ENCODE results near the gene HOPX. TPM values are rescaled to one million over a fixed set of nuclear protein-coding genes. Genes with fewer than 3 reads are reported as not detected.

Gene HOPX
- total and polyA plus RNA-seq, 2 experiments from 2014 or later: not detected

- no peak for TF ChIP-seq REST (IDR thresholded peaks at IDR 0.05; ENCODE audit: unreplicated experiment)
- TF ChIP-seq ZNF114 (CRISPR knock-in tag; IDR thresholded peaks at IDR 0.05): no peak
- TF ChIP-seq, protein P1, sequence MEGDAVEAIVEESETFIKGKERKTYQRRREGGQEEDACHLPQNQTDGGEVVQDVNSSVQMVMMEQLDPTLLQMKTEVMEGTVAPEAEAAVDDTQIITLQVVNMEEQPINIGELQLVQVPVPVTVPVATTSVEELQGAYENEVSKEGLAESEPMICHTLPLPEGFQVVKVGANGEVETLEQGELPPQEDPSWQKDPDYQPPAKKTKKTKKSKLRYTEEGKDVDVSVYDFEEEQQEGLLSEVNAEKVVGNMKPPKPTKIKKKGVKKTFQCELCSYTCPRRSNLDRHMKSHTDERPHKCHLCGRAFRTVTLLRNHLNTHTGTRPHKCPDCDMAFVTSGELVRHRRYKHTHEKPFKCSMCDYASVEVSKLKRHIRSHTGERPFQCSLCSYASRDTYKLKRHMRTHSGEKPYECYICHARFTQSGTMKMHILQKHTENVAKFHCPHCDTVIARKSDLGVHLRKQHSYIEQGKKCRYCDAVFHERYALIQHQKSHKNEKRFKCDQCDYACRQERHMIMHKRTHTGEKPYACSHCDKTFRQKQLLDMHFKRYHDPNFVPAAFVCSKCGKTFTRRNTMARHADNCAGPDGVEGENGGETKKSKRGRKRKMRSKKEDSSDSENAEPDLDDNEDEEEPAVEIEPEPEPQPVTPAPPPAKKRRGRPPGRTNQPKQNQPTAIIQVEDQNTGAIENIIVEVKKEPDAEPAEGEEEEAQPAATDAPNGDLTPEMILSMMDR (conservative IDR thresholded peaks at IDR 0.05; ENCODE audit: low read depth in 2 of 2): no peak
These were observed 28.9 kb downstream of the HOPX start (continued) for GRCh38 chr4:56652196-56652595.

DNA sequence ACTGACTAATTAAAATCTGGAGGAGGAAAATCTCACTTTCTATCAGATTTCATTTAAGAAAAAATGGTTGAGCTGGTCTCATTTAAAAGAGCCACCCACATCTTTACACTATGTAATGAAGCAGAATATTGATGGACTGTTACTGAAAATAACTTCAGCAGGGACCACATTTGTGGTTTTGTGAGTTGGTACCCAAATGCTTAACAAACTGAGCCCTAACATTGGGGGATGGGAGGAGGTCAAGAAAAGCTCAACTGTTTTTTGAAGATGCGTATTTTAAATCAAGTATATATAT, 30.1 kb downstream of the HOPX start:
- Histone ChIP-seq H3K27ac (ENCODE audit: low read depth) (no peak overlapping the region), H3K27me3 (ENCODE audit: insufficient read depth) (peaks cover 52% of the 10 kb centered on the region), H3K9me2 (ENCODE audit: insufficient read depth) (no peaks in the 10 kb centered on the region), H3F3A (replicated peaks; ENCODE audit: low read depth) (no peaks in the 10 kb centered on the region), H3K4me2 (no peak overlapping the region), H3K4me1 (ENCODE audit: insufficient read depth) (peaks cover 6% of the 10 kb centered on the region; the same call in 1 of the 2 replicates), H3K4me3 (no peak overlapping the region), H3K79me2 (replicated peaks; ENCODE audit: insufficient read depth) (no peaks in the 10 kb centered on the region), H4K20me1 (replicated peaks; ENCODE audit: insufficient read depth) (peaks cover 9% of the 10 kb centered on the region), H3K36me3 (ENCODE audit: insufficient read depth) (no peaks in the 10 kb centered on the region), H2AFZ (no peak overlapping the region)
- ATAC-seq: no peak
- Mint-ChIP-seq H3K27ac (no peak overlapping the region), H3K4me1 (peaks cover 9% of the 10 kb centered on the region; the same call in 2 of the 3 replicates), H3K4me3 (no peak overlapping the region), H3K27me3 (ENCODE audit: insufficient read depth, low read depth, poor library complexity) (peaks cover 29% of the 10 kb centered on the region), H3K9me3 (peaks cover 6% of the 10 kb centered on the region; the same call in 2 of the 3 replicates), H3K36me3 (ENCODE audit: low read depth) (no peaks in the 10 kb centered on the region)
- DNase-seq (ENCODE audit: low spot score): no peak
- TF ChIP-seq ZNF331 (CRISPR knock-in tag; IDR thresholded peaks at IDR 0.05; ENCODE audit: low read depth) (no peak), NANOG (IDR thresholded peaks at IDR 0.05; ENCODE audit: borderline replicate concordance) (no peak), STAT1 (IDR thresholded peaks at IDR 0.05; ENCODE audit: unreplicated experiment) (no peak), REST (IDR thresholded peaks at IDR 0.05; ENCODE audit: unreplicated experiment) (no peak)
- TF ChIP-seq, protein P2, sequence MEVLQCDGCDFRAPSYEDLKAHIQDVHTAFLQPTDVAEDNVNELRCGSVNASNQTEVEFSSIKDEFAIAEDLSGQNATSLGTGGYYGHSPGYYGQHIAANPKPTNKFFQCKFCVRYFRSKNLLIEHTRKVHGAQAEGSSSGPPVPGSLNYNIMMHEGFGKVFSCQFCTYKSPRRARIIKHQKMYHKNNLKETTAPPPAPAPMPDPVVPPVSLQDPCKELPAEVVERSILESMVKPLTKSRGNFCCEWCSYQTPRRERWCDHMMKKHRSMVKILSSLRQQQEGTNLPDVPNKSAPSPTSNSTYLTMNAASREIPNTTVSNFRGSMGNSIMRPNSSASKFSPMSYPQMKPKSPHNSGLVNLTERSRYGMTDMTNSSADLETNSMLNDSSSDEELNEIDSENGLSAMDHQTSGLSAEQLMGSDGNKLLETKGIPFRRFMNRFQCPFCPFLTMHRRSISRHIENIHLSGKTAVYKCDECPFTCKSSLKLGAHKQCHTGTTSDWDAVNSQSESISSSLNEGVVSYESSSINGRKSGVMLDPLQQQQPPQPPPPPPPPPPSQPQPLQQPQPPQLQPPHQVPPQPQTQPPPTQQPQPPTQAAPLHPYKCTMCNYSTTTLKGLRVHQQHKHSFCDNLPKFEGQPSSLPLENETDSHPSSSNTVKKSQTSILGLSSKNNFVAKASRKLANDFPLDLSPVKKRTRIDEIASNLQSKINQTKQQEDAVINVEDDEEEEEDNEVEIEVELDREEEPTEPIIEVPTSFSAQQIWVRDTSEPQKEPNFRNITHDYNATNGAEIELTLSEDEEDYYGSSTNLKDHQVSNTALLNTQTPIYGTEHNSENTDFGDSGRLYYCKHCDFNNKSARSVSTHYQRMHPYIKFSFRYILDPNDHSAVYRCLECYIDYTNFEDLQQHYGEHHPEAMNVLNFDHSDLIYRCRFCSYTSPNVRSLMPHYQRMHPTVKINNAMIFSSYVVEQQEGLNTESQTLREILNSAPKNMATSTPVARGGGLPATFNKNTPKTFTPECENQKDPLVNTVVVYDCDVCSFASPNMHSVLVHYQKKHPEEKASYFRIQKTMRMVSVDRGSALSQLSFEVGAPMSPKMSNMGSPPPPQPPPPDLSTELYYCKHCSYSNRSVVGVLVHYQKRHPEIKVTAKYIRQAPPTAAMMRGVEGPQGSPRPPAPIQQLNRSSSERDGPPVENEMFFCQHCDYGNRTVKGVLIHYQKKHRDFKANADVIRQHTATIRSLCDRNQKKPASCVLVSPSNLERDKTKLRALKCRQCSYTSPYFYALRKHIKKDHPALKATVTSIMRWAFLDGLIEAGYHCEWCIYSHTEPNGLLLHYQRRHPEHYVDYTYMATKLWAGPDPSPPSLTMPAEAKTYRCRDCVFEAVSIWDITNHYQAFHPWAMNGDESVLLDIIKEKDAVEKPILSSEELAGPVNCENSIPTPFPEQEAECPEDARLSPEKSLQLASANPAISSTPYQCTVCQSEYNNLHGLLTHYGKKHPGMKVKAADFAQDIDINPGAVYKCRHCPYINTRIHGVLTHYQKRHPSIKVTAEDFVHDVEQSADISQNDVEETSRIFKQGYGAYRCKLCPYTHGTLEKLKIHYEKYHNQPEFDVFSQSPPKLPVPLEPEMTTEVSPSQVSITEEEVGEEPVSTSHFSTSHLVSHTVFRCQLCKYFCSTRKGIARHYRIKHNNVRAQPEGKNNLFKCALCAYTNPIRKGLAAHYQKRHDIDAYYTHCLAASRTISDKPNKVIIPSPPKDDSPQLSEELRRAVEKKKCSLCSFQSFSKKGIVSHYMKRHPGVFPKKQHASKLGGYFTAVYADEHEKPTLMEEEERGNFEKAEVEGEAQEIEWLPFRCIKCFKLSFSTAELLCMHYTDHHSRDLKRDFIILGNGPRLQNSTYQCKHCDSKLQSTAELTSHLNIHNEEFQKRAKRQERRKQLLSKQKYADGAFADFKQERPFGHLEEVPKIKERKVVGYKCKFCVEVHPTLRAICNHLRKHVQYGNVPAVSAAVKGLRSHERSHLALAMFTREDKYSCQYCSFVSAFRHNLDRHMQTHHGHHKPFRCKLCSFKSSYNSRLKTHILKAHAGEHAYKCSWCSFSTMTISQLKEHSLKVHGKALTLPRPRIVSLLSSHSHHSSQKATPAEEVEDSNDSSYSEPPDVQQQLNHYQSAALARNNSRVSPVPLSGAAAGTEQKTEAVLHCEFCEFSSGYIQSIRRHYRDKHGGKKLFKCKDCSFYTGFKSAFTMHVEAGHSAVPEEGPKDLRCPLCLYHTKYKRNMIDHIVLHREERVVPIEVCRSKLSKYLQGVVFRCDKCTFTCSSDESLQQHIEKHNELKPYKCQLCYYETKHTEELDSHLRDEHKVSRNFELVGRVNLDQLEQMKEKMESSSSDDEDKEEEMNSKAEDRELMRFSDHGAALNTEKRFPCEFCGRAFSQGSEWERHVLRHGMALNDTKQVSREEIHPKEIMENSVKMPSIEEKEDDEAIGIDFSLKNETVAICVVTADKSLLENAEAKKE (CRISPR knock-in tag; IDR thresholded peaks at IDR 0.05): no peak
- TF ChIP-seq, protein P1 (conservative IDR thresholded peaks at IDR 0.05; ENCODE audit: low read depth in 2 of 2): no peak
